HG03097 (cell line): ENCODE measurements around the gene NHLH1.

Experiments
- ATAC-seq: cut with Tn5 transposase; IDR thresholded peaks from one replicate; pipeline ENCODE4 v1.9.1; 2021; ENCODE audit not compliant: unreplicated experiment, low FRiP score

The NHLH1 gene

GRCh38 chr1:160407839-160408801 lies 41.2 kb downstream of the NHLH1 start:
- no peak for ATAC-seq

- ATAC-seq: no peak
These were observed 42.0 kb downstream of the NHLH1 start for GRCh38 chr1:160408864-160409263.

GRCh38 chr1:160409486-160409885 lies 42.6 kb downstream of the NHLH1 start:
- no peak for ATAC-seq

- no peak for ATAC-seq
These were observed 43.6 kb downstream of the NHLH1 start for GRCh38 chr1:160410406-160411005.

GRCh38 chr1:160411271-160412027 lies 44.6 kb downstream of the NHLH1 start:
- no peak for ATAC-seq

- ATAC-seq: no peak
These were observed 45.1 kb downstream of the NHLH1 start for GRCh38 chr1:160412028-160412362.

GRCh38 chr1:160413716-160414115 lies 46.8 kb downstream of the NHLH1 start:
- ATAC-seq: no peak

- ATAC-seq: no peak
These were observed 48.0 kb downstream of the NHLH1 start for GRCh38 chr1:160414881-160415280.

- ATAC-seq: no peak
These were observed 48.9 kb downstream of the NHLH1 start for GRCh38 chr1:160415696-160416290.

- ATAC-seq: no peak
These were observed 49.5 kb downstream of the NHLH1 start for GRCh38 chr1:160416369-160416768.

- ATAC-seq: no peak
These were observed 51.6 kb downstream of the NHLH1 start for GRCh38 chr1:160418483-160418882.

GRCh38 chr1:160419150-160419837 lies 52.4 kb downstream of the NHLH1 start:
- no peak for ATAC-seq

- no peak for ATAC-seq
These were observed 52.9 kb downstream of the NHLH1 start for GRCh38 chr1:160419838-160420169.

GRCh38 chr1:160420881-160421842 lies 54.3 kb downstream of the NHLH1 start:
- no peak for ATAC-seq

GRCh38 chr1:160421881-160422280 lies 55.0 kb downstream of the NHLH1 start:
- ATAC-seq: no peak
